Measurements from ENCODE around the gene CSNK1G3. TPM values are rescaled to one million over a fixed set of nuclear protein-coding genes. Genes with fewer than 3 reads are reported as not detected.

Gene CSNK1G3
- polyA plus RNA-seq, 1 donor (not counting 4 experiments of a cell fraction or from before 2014, with no cell fraction given), result 34.0 TPM

DNA sequence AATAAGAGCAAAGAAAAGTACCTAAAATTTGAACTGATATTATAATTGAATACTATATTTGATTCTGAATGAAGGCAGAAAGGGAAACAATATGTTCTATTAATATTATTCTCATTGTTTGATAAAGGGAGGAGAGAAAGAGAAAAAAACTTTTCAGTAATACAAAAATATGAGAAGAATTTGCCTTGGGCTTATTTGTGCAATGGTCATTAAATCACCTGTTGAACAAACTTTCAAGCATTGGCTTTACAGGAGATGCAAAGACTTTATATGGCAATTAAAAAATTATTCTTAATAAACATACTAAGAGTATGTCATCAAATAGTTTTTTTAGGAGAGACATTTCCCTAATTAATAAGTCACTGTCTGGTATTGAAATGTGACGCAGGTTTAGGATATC lies 85.0 kb downstream of the CSNK1G3 start:
- H3K9me3 ChIP-seq (ENCODE audit: control insufficient read depth, low read depth, low read length), result no peaks in the 10 kb centered on the region
- no peak overlapping the region for H3K27ac ChIP-seq (ENCODE audit: control insufficient read depth, insufficient read depth, low read length)
- DNase-seq (ENCODE audit: low read depth, low spot score) (no peak), FAIRE-seq (no peak)
- dilution Hi-C loops (cut with MboI; ENCODE audit: extremely low pct_ligation_motif_present, low sequenced_read_pairs), result no loop called here
- no peaks in the 10 kb centered on the region for H3K4me1 ChIP-seq (ENCODE audit: control insufficient read depth, extremely low read depth, insufficient read depth, low read length)
- H3K9ac ChIP-seq (ENCODE audit: control insufficient read depth, extremely low read depth, insufficient read depth, low read length), result no peak overlapping the region
- no peak overlapping the region for H3K4me3 ChIP-seq (ENCODE audit: control insufficient read depth in 2 of 3, extremely low read depth in 1 of 3, insufficient read depth in 2 of 3, low read depth in 1 of 3, low read length in 3 of 3)
- no peaks in the 10 kb centered on the region for H4K20me1 ChIP-seq (ENCODE audit: control insufficient read depth, extremely low read depth, insufficient read depth, low read length)
- H3K36me3 ChIP-seq (ENCODE audit: control insufficient read depth in 2 of 2, extremely low read depth in 1 of 2, insufficient read depth in 2 of 2, low read length in 2 of 2), result no peaks in the 10 kb centered on the region
- no peaks in the 10 kb centered on the region for H3K79me2 ChIP-seq (ENCODE audit: control insufficient read depth, insufficient read depth, low read length)
- no peak for TF ChIP-seq EZH2 (IDR thresholded peaks at IDR 0.05; ENCODE audit: low read length)
- TF ChIP-seq CTCF (optimal IDR thresholded peaks at IDR 0.05 in 1 of 3, IDR thresholded peaks at IDR 0.05 in 1 of 3, conservative IDR thresholded peaks at IDR 0.05 in 1 of 3; ENCODE audit: extremely low read depth in 1 of 3, insufficient read depth in 2 of 3, low read length in 3 of 3), result no peak
- no peak overlapping the region for H2AFZ ChIP-seq (ENCODE audit: control insufficient read depth, low read length)
- H3K27me3 ChIP-seq (ENCODE audit: control insufficient read depth, extremely low read depth, insufficient read depth, low read length), result no peaks in the 10 kb centered on the region
- no peak overlapping the region for H3K4me2 ChIP-seq (ENCODE audit: control insufficient read depth, extremely low read depth, insufficient read depth, low read depth, low read length)
- H3K9me1 ChIP-seq (ENCODE audit: control insufficient read depth, extremely low read depth, insufficient read depth, low read length), result no peaks in the 10 kb centered on the region

DNA sequence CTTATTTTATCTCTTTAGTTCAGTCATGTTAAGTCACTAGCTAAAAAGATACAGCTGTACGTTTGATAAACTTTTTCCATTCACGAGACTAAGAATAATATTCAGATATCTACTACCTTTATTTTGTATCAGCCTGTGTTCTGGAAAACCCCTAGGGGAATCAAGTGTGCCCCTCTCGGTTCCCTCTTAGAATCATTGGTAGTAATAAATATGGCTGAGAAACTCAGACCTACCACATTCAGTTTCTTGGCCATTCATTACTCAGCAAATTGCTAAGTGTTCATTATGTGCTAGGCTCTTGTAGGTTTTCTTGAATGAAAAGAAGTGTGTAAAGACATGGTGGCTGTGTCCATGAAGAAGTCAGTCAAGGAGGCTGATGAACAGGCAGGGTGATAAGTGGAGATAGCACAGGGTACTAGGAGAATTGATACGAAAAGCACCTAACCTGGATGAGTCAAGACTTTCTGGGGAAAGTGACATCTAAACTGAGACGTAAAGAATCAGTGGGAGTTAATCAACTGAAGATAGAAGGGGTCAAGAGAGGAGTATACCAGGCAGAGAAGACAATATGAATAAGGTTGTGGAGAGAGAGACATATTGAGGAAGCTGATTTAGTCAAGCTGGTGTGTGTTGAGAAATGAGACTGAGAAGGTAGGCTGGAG lies 86.2 kb downstream of the CSNK1G3 start:
- H3K9ac ChIP-seq (ENCODE audit: control insufficient read depth, extremely low read depth, insufficient read depth, low read length), result no peak overlapping the region
- no peak overlapping the region for H3K4me3 ChIP-seq (ENCODE audit: control insufficient read depth in 2 of 3, extremely low read depth in 1 of 3, insufficient read depth in 2 of 3, low read depth in 1 of 3, low read length in 3 of 3)
- FAIRE-seq, result no peak
- dilution Hi-C loops (cut with MboI; ENCODE audit: extremely low pct_ligation_motif_present, low sequenced_read_pairs), result no loop called here
- no peaks in the 10 kb centered on the region for H4K20me1 ChIP-seq (ENCODE audit: control insufficient read depth, extremely low read depth, insufficient read depth, low read length)
- H3K9me3 ChIP-seq (ENCODE audit: control insufficient read depth, low read depth, low read length), result no peaks in the 10 kb centered on the region
- H3K36me3 ChIP-seq (ENCODE audit: control insufficient read depth in 2 of 2, extremely low read depth in 1 of 2, insufficient read depth in 2 of 2, low read length in 2 of 2), result peaks cover 0 to 1% of the 10 kb centered on the region in 2 experiments
- H3K9me1 ChIP-seq (ENCODE audit: control insufficient read depth, extremely low read depth, insufficient read depth, low read length), result no peaks in the 10 kb centered on the region
- H3K79me2 ChIP-seq (ENCODE audit: control insufficient read depth, insufficient read depth, low read length), result no peaks in the 10 kb centered on the region
- no peak overlapping the region for H3K4me2 ChIP-seq (ENCODE audit: control insufficient read depth, extremely low read depth, insufficient read depth, low read depth, low read length)
- H3K27ac ChIP-seq (ENCODE audit: control insufficient read depth, insufficient read depth, low read length), result no peak overlapping the region
- no peak for TF ChIP-seq EZH2 (IDR thresholded peaks at IDR 0.05; ENCODE audit: low read length)
- TF ChIP-seq CTCF (optimal IDR thresholded peaks at IDR 0.05 in 1 of 3, IDR thresholded peaks at IDR 0.05 in 1 of 3, conservative IDR thresholded peaks at IDR 0.05 in 1 of 3; ENCODE audit: extremely low read depth in 1 of 3, insufficient read depth in 2 of 3, low read length in 3 of 3), result no peak
- no peak for DNase-seq (ENCODE audit: low read depth, low spot score)
- H3K27me3 ChIP-seq (ENCODE audit: control insufficient read depth, extremely low read depth, insufficient read depth, low read length), result no peaks in the 10 kb centered on the region
- no peak overlapping the region for H2AFZ ChIP-seq (ENCODE audit: control insufficient read depth, low read length)
- H3K4me1 ChIP-seq (ENCODE audit: control insufficient read depth, extremely low read depth, insufficient read depth, low read length), result no peaks in the 10 kb centered on the region

All from keratinocyte (primary cell).